Myocyte (in vitro differentiated cells): Measurements from ENCODE around the gene PDCD1. TPM values are rescaled to one million over a fixed set of nuclear protein-coding genes. Genes with fewer than 3 reads are reported as not detected.

ENCODE experiments used
- DNase-seq: peaks from one replicate; pipeline ENCODE4 v3.0.0-alpha.2; 2012; ENCODE audit warnings: low read depth
- total RNA-seq: library from RNA; depleted of rRNA; stranded (reverse); fragments of >200 nt; gene quantifications from 2 replicates; pipeline ENCODE4 v1.2.3, GENCODE V29; 2014

Gene PDCD1
- total RNA-seq, 1 donor from 2014 or later: not detected

- peak; percentile 70 for DNase-seq
Observed at GRCh38 chr2:241865957-241866789, 7.5 kb upstream of the PDCD1 start.

GRCh38 chr2:241865416-241865956 is 6.8 kb upstream of the PDCD1 start:
- DNase-seq: no peak

- DNase-seq: no peak
Observed at GRCh38 chr2:241864850-241865213, 6.1 kb upstream of the PDCD1 start.

- DNase-seq: no peak
Observed at GRCh38 chr2:241864168-241864849, 5.6 kb upstream of the PDCD1 start.

GRCh38 chr2:241863536-241863954 is 4.9 kb upstream of the PDCD1 start:
- DNase-seq: no peak

- DNase-seq: no peak
Observed at GRCh38 chr2:241862775-241863535, 4.3 kb upstream of the PDCD1 start.

GRCh38 chr2:241862093-241862492 is 3.4 kb upstream of the PDCD1 start:
- no peak for DNase-seq

- no peak for DNase-seq
Observed at GRCh38 chr2:241861264-241861663, 2.6 kb upstream of the PDCD1 start.

- peak; percentile 77 for DNase-seq
Observed at GRCh38 chr2:241860184-241861078, 1.7 kb upstream of the PDCD1 start.

GRCh38 chr2:241859436-241860183 is 916 bp upstream of the PDCD1 start:
- DNase-seq: peak; percentile 89

GRCh38 chr2:241859017-241859435 is 332 bp upstream of the PDCD1 start:
- DNase-seq: no peak

- no peak for DNase-seq
Observed at GRCh38 chr2:241857572-241858121, 1.0 kb downstream of the PDCD1 start.

GRCh38 chr2:241857041-241857541 is 1.6 kb downstream of the PDCD1 start:
- no peak for DNase-seq

- DNase-seq: no peak
Observed at GRCh38 chr2:241855888-241856422, 2.7 kb downstream of the PDCD1 start.

- DNase-seq: peak; percentile 71
Observed at GRCh38 chr2:241855245-241855887, 3.3 kb downstream of the PDCD1 start.

- DNase-seq: peak; percentile 76
Observed at GRCh38 chr2:241854342-241855244, 4.1 kb downstream of the PDCD1 start.

GRCh38 chr2:241853651-241854341 is 4.9 kb downstream of the PDCD1 start:
- peak; percentile 93 for DNase-seq
